Spleen (tissue), 11 donors: ENCODE results near the gene OPCML. TPM values are rescaled to one million over a fixed set of nuclear protein-coding genes. Genes with fewer than 3 reads are reported as not detected.
A peak's percentile ranks its signal among the peaks of the same experiment; 100 is the strongest.

ENCODE experiments used
- DNase-seq: peaks from one replicate; pipeline ENCODE4 v3.0.0-alpha.2; 2020
- H3K27ac ChIP-seq, 8 donors: fragments of 200-600 bp; sonication (generic) in 7 of 8; 1 replicate in 4 of 8; 2 replicates in 4 of 8; pipeline versions ENCODE4 v1.5.0 to v1.8.0; 2016 to 2021; ENCODE audit warnings: inconsistent platforms in 4 of 8, mild to moderate bottlenecking in 4 of 8, moderate library complexity in 1 of 8
- H3K27me3 ChIP-seq, 7 donors: fragments of 200-600 bp; sonication (generic) in 6 of 7; replicated peaks in 1 of 7; 1 replicate in 4 of 7; 2 replicates in 3 of 7; pipeline versions ENCODE4 v1.5.0 to v1.8.0; 2016 to 2021; ENCODE audit warnings: inconsistent platforms in 3 of 7, mild to moderate bottlenecking in 1 of 7
- H3K36me3 ChIP-seq, 6 donors: fragments of 200-600 bp; sonication (generic) in 5 of 6; 1 replicate in 4 of 6; 2 replicates in 2 of 6; pipeline versions ENCODE4 v1.5.0 to v1.8.0; 2016 to 2021; ENCODE audit warnings: inconsistent platforms in 2 of 6
- H3K4me1 ChIP-seq, 6 donors: fragments of 200-600 bp; sonication (generic) in 5 of 6; 1 replicate in 3 of 6; 2 replicates in 3 of 6; pipeline versions ENCODE4 v1.5.0 to v1.8.0; 2016 to 2021; ENCODE audit warnings: inconsistent platforms in 3 of 6
- H3K4me3 ChIP-seq, 8 donors: fragments of 200-600 bp; sonication (generic) in 7 of 8; 1 replicate in 4 of 8; 2 replicates in 4 of 8; pipeline versions ENCODE4 v1.5.0 to v1.8.0; 2016 to 2021; ENCODE audit warnings: inconsistent platforms in 4 of 8, mild to moderate bottlenecking in 4 of 8, moderate library complexity in 2 of 8
- H3K9me3 ChIP-seq, 8 donors: fragments of 200-600 bp; sonication (generic) in 7 of 8; 1 replicate in 4 of 8; 2 replicates in 4 of 8; pipeline versions ENCODE4 v1.5.0 to v1.8.0; 2016 to 2021; ENCODE audit warnings: inconsistent platforms in 4 of 8
- CTCF ChIP-seq, 11 experiments: fragments of 200-600 bp in 7 of 11; fragments of 450-650 bp in 4 of 11; sonication (generic) in 4 of 11; IDR thresholded peaks in 8 of 11; conservative IDR thresholded peaks in 3 of 11; 1 replicate in 7 of 11; 2 replicates in 4 of 11; pipeline versions ENCODE4 v1.4.0 to v1.8.0; 2016 to 2021; ENCODE audit warnings: antibody characterized with exemption in 11 of 11, inconsistent platforms in 4 of 11, mild to moderate bottlenecking in 1 of 11
- POLR2A ChIP-seq, 3 donors: fragments of 450-650 bp; IDR thresholded peaks; one replicate each; pipeline ENCODE4 v1.5.1; 2017; ENCODE audit warnings: antibody characterized with exemption in 3 of 3, mild to moderate bottlenecking in 1 of 3
- POLR2AphosphoS5 ChIP-seq, 3 donors: sonication (generic); formaldehyde crosslinking; IDR thresholded peaks; one replicate each; pipeline ENCODE4 v1.5.1; 2017; ENCODE audit warnings: antibody characterized with exemption in 3 of 3
- WGBS, 5 donors: extraction: QIAGEN DNeasy Blood & Tissue Kit in 3 of 5; methylation state at CpG; one replicate each; pipeline versions ENCODE4 v1.1.5 to v1.1.7; 2013 to 2018; 5-methylcytosine and 5-hydroxymethylcytosine counted together
- intact Hi-C: fragments of 100-400 bp; cut with DNase I; formaldehyde crosslinking; loops from one replicate; pipeline ENCODE4 v1.15.0; 2023; ENCODE audit warnings: low total_unique reads
- polyA plus RNA-seq, 3 donors: library from polyadenylated mRNA; stranded (reverse); fragments of 200-250 nt; gene quantifications; one replicate each; pipeline ENCODE4 v1.2.1, GENCODE V29; 2013
- total RNA-seq, 7 donors: library from RNA; depleted of rRNA in 3 of 7; stranded (reverse); fragments of >200 nt in 3 of 7; fragmentation: NEBNext Ultra II Directional in 4 of 7; extraction: Animal tissue kit (Norgen Biotek cat#: 25700) in 4 of 7; gene quantifications; one replicate each; pipeline versions ENCODE4 v1.1.0 to v1.2.1, GENCODE V29; 2016 to 2021
- donor health status: healthy with polysubstance abuse.
- donor health status: DM: no; HTN: no; CAD: no; lungs with moderate emphysema.
- donor health status: DM: no; HTN: no; CAD: no.
- donor health status: Bipolar disorder and iron deficiency.
- donor health status: healthy.
- donor health status: DM: no; HTN: no; CAD: no.
- donor health status: DM: yes; HTN: yes; CAD: no.

OPCML gene
- total and polyA plus RNA-seq, 10 donors, result 0.09 to 10.7 (median 3.1) TPM

GRCh38 chr11:132894606-132895005 lies 637.7 kb downstream of the OPCML start:
- no peaks in the 10 kb centered on the region for H3K27me3 ChIP-seq
- intact Hi-C loops, result no loop called here
- no peaks in the 10 kb centered on the region for H3K36me3 ChIP-seq
- H3K4me1 ChIP-seq, result no peaks in the 10 kb centered on the region
- no peak overlapping the region for H3K27ac ChIP-seq
- no peak overlapping the region for H3K4me3 ChIP-seq
- 60 to 86% (median 69%) methylated on average over 1 of the region's 1 CpG for WGBS, 5 donors
- DNase-seq, result no peak
- no peak for TF ChIP-seq POLR2AphosphoS5 (IDR thresholded peaks at IDR 0.05)
- H3K9me3 ChIP-seq, result no peaks in the 10 kb centered on the region

GRCh38 chr11:132892876-132893275 lies 639.4 kb downstream of the OPCML start:
- no peaks in the 10 kb centered on the region for H3K9me3 ChIP-seq
- TF ChIP-seq CTCF (IDR thresholded peaks at IDR 0.05 in 8 of 11, conservative IDR thresholded peaks at IDR 0.05 in 3 of 11) (no peak), POLR2A (IDR thresholded peaks at IDR 0.05) (no peak), POLR2AphosphoS5 (IDR thresholded peaks at IDR 0.05) (no peak)
- WGBS, 5 donors, result 83 to 90% (median 86%) methylated on average over 5 of the region's 5 CpGs
- intact Hi-C loops, result no loop called here
- H3K27ac ChIP-seq, result no peak overlapping the region
- no peaks in the 10 kb centered on the region for H3K36me3 ChIP-seq
- no peaks in the 10 kb centered on the region for H3K27me3 ChIP-seq
- no peak for DNase-seq
- no peak overlapping the region for H3K4me3 ChIP-seq
- H3K4me1 ChIP-seq, result peaks cover 0 to 3% (median 0%) of the 10 kb centered on the region in 6 donors

- no peaks in the 10 kb centered on the region for H3K36me3 ChIP-seq
- TF ChIP-seq POLR2AphosphoS5 (IDR thresholded peaks at IDR 0.05) (no peak), CTCF (IDR thresholded peaks at IDR 0.05 in 8 of 11, conservative IDR thresholded peaks at IDR 0.05 in 3 of 11) (no peak), POLR2A (IDR thresholded peaks at IDR 0.05) (no peak)
- no peak for DNase-seq
- intact Hi-C loops, result no loop called here
- 21 to 36% (median 27%) methylated on average over 6 of the region's 6 CpGs for WGBS, 5 donors
- H3K4me1 ChIP-seq, result peaks cover 0 to 3% (median 0%) of the 10 kb centered on the region in 6 donors
- H3K27me3 ChIP-seq, result no peaks in the 10 kb centered on the region
- no peaks in the 10 kb centered on the region for H3K9me3 ChIP-seq
- H3K4me3 ChIP-seq, result peak overlapping the region in 1 of 8 donors; percentile 27
- H3K27ac ChIP-seq, result no peak overlapping the region
Measured at GRCh38 chr11:132888226-132888625, 644.1 kb downstream of the OPCML start.

GRCh38 chr11:132886335-132886734 lies 646.0 kb downstream of the OPCML start:
- no peaks in the 10 kb centered on the region for H3K36me3 ChIP-seq
- TF ChIP-seq CTCF (IDR thresholded peaks at IDR 0.05 in 8 of 11, conservative IDR thresholded peaks at IDR 0.05 in 3 of 11), result no peak
- TF ChIP-seq POLR2AphosphoS5 (IDR thresholded peaks at IDR 0.05), result no peak
- no peak for TF ChIP-seq POLR2A (IDR thresholded peaks at IDR 0.05)
- intact Hi-C loops, result no loop called here
- 66 to 77% (median 76%) methylated on average over 6 of the region's 6 CpGs for WGBS, 5 donors
- DNase-seq, result no peak
- H3K9me3 ChIP-seq, result no peaks in the 10 kb centered on the region
- peaks cover 0 to 3% (median 0%) of the 10 kb centered on the region in 6 donors for H3K4me1 ChIP-seq
- no peak overlapping the region for H3K4me3 ChIP-seq
- H3K27me3 ChIP-seq, result no peaks in the 10 kb centered on the region
- H3K27ac ChIP-seq, result no peak overlapping the region

- no peak for TF ChIP-seq POLR2AphosphoS5 (IDR thresholded peaks at IDR 0.05)
- 89 to 92% (median 89%) methylated on average over 3 of the region's 3 CpGs for WGBS, 5 donors
Measured at GRCh38 chr11:132883241-132883640, 649.1 kb downstream of the OPCML start.

More at GRCh38 chr11:132883241-132883640, 649.1 kb downstream of the OPCML start:
- intact Hi-C loops, result no loop called here
- no peak overlapping the region for H3K27ac ChIP-seq
- H3K9me3 ChIP-seq, result no peaks in the 10 kb centered on the region
- H3K36me3 ChIP-seq, result no peaks in the 10 kb centered on the region
- no peak for DNase-seq
- H3K4me1 ChIP-seq, result no peaks in the 10 kb centered on the region
- H3K4me3 ChIP-seq, result no peak overlapping the region
- H3K27me3 ChIP-seq, result no peaks in the 10 kb centered on the region
